ENCODE results near the gene ACO1.

ACO1 gene

DNA sequence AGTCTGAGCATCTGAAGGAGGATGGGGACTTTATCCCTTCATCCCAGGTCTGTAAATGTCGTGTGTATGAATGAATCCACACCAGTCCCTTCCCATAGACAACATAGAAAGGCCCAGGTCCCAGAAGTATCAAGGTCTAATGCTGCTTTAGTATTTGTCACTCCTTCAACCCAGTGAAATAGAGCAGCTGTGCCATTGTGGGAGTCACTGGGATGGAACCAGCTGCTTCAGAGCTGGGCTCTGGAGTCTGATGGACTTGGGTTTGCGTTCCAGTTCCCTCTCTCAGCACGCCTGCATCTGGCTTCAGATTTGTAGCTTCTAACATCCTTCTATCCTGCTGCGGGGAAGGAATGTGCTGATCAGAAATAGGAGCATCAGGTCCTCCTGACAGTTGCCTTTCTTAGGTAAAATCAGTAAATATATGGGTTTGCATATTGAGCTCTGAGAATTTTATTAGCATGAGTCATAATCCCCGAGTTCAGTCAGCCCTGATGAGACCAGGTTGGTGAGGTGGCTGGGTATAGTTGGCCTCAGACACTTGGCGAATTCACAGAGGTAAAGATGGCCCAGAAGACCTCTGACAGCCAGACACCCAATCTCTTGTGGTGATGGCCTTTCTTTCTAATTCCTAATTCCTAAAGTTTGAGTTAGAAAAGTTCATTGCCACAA lies 10.1 kb downstream of the ACO1 start (continued):
- TF ChIP-seq ZNF629 (tag by site-specific recombination; IDR thresholded peaks at IDR 0.05) (no peak), SCRT1 (tag by site-specific recombination; IDR thresholded peaks at IDR 0.05; ENCODE audit: borderline replicate concordance) (no peak), ZSCAN30 (tag by site-specific recombination; IDR thresholded peaks at IDR 0.05) (no peak), ZNF214 (tag by site-specific recombination; IDR thresholded peaks at IDR 0.05; ENCODE audit: borderline replicate concordance) (no peak), ZNF658 (tag by site-specific recombination; IDR thresholded peaks at IDR 0.05) (no peak), ZNF23 (tag by site-specific recombination; IDR thresholded peaks at IDR 0.05; ENCODE audit: borderline replicate concordance) (no peak)
- TF ChIP-seq, protein P1, sequence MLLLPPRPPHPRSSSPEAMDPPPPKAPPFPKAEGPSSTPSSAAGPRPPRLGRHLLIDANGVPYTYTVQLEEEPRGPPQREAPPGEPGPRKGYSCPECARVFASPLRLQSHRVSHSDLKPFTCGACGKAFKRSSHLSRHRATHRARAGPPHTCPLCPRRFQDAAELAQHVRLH (tag by site-specific recombination; IDR thresholded peaks at IDR 0.05), result no peak

DNA sequence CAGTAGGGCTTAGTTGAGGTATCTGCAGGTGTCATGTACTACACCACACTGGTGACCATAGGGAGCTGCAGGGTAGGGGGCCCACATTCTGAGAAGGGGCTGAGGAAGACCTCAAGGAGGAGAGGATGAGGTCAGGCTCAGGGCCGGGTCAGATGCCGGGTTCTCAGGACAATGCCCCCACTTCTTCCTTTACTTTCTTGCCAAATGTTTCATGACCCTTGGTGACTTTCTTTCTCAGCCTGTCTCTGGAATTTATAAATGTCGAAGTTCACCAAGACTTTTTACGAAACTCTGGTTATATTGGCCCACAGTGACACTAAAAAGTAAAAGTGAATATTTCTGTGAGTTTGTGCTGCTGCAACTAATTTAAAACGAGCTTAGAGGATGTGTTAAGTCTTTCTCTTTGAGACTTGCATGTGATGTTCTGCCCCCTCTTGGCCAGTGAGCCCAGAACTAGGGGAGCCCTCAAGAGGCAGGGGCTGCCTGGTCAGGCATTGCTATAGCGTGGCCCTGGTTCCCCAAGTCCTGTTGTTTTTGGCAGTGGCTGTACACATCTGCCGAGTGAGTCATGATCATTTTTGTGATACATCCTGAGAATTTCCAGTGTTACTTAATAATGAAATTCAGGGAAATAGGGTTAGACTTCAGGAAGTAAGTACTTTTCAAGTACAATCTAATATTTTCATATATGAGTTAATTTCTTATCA lies 11.2 kb downstream of the ACO1 start:
- Histone ChIP-seq H3K27ac (ENCODE audit: extremely low read depth, low read depth, low read length) (no peak overlapping the region), H3K36me3 (ENCODE audit: control insufficient read depth in 2 of 2, insufficient read depth in 1 of 2, low read length in 2 of 2) (no peaks in the 10 kb centered on the region), H3K4me3 (ENCODE audit: low read depth, low read length) (no peak overlapping the region), H3K9me3 (ENCODE audit: control insufficient read depth, insufficient read depth, low read depth, low read length) (no peaks in the 10 kb centered on the region), H3K4me1 (ENCODE audit: control insufficient read depth, insufficient read depth, low read length) (no peaks in the 10 kb centered on the region)
- ChIA-PET CTCF (interaction anchor here (0.5 to 4.2 kb wide), 3 partner anchors 10 to 181 kb away, joined by 3 to 32 read pairs (median 4); no protein-coding TSS in a partner anchor), POLR2A (no interaction called here)
- TF ChIP-seq ZNF248 (tag by site-specific recombination; IDR thresholded peaks at IDR 0.05) (no peak), ZNF544 (tag by site-specific recombination; IDR thresholded peaks at IDR 0.05) (no peak), ZNF830 (tag by site-specific recombination; IDR thresholded peaks at IDR 0.05; ENCODE audit: low read depth) (no peak), ZNF473 (tag by site-specific recombination; IDR thresholded peaks at IDR 0.05) (no peak), ZNF530 (tag by site-specific recombination; IDR thresholded peaks at IDR 0.05; ENCODE audit: low read depth) (no peak), ZFP41 (tag by site-specific recombination; IDR thresholded peaks at IDR 0.05; ENCODE audit: borderline replicate concordance) (no peak), SP3 (tag by site-specific recombination; IDR thresholded peaks at IDR 0.05) (no peak)

DNA sequence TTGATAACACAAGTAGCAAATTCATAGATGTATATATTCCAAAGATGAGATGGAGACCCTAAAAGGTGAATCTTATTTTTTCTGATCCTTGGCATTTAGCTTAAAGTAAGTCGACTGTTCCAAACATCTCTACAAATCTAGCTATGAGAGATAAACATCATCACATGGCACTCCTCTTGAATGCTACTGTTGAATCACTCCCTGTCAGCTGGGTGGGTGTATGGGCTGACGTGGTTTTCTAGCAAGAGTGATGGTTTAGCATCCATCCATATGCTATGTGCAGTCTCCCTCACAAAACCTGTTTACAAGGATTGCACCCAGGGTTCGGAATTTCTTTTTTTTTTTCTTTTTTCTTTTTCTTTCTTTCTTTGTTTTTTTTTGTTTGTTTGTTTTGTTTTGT lies 13.8 kb downstream of the ACO1 start:
- H3K36me3 ChIP-seq (ENCODE audit: control insufficient read depth in 2 of 2, insufficient read depth in 1 of 2, low read length in 2 of 2), result no peaks in the 10 kb centered on the region
- no peak overlapping the region for H3K27ac ChIP-seq (ENCODE audit: extremely low read depth, low read depth, low read length)
- H3K4me1 ChIP-seq (ENCODE audit: control insufficient read depth, insufficient read depth, low read length), result no peaks in the 10 kb centered on the region
- TF ChIP-seq ZNF157 (tag by site-specific recombination; IDR thresholded peaks at IDR 0.05) (no peak), IKZF3 (tag by site-specific recombination; IDR thresholded peaks at IDR 0.05) (no peak)
- TF ChIP-seq, protein P2, sequence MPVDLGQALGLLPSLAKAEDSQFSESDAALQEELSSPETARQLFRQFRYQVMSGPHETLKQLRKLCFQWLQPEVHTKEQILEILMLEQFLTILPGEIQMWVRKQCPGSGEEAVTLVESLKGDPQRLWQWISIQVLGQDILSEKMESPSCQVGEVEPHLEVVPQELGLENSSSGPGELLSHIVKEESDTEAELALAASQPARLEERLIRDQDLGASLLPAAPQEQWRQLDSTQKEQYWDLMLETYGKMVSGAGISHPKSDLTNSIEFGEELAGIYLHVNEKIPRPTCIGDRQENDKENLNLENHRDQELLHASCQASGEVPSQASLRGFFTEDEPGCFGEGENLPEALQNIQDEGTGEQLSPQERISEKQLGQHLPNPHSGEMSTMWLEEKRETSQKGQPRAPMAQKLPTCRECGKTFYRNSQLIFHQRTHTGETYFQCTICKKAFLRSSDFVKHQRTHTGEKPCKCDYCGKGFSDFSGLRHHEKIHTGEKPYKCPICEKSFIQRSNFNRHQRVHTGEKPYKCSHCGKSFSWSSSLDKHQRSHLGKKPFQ (tag by site-specific recombination; IDR thresholded peaks at IDR 0.05), result no peak
- TF ChIP-seq, protein P3, sequence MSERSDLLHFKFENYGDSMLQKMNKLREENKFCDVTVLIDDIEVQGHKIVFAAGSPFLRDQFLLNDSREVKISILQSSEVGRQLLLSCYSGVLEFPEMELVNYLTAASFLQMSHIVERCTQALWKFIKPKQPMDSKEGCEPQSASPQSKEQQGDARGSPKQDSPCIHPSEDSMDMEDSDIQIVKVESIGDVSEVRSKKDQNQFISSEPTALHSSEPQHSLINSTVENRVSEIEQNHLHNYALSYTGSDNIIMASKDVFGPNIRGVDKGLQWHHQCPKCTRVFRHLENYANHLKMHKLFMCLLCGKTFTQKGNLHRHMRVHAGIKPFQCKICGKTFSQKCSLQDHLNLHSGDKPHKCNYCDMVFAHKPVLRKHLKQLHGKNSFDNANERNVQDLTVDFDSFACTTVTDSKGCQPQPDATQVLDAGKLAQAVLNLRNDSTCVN (tag by site-specific recombination; optimal IDR thresholded peaks at IDR 0.05), result no peak
- H3K9me3 ChIP-seq (ENCODE audit: control insufficient read depth, insufficient read depth, low read depth, low read length), result no peaks in the 10 kb centered on the region
- POLR2A ChIA-PET, result interaction anchor here (1.2 kb wide), 1 partner anchor 14 kb away, joined by 3 read pairs; the partner anchor contains the start of gene ACO1
- CTCF ChIA-PET, result interaction anchor here (0.7 to 4.2 kb wide), 6 partner anchors 11 to 182 kb away, joined by 3 to 32 read pairs (median 4); partner anchors contain the start of gene ACO1
- H3K4me3 ChIP-seq (ENCODE audit: low read depth, low read length), result no peak overlapping the region
